Smooth muscle cell (in vitro differentiated cells): ENCODE results near the gene NACA. TPM values are rescaled to one million over a fixed set of nuclear protein-coding genes. Genes with fewer than 3 reads are reported as not detected.

Experiments
- DNase-seq: peaks from one replicate; lab custom pipeline; 2025; ENCODE audit not compliant: unreplicated experiment; lab: John Stamatoyannopoulos, UW
- H2AFZ ChIP-seq: fragments of 200-600 bp; sonication (generic); 2 replicates; pipeline ENCODE4 v1.6.0; 2016; ENCODE audit warnings: antibody characterized with exemption, low read depth, mild to moderate bottlenecking
- H3F3A ChIP-seq: fragments of 200-600 bp; sonication (generic); 2 replicates; pipeline ENCODE4 v1.6.0; 2017; ENCODE audit warnings: antibody characterized with exemption, low read depth
- H3K27ac ChIP-seq: fragments of 200-600 bp; sonication (generic); 2 replicates; pipeline ENCODE4 v1.5.1; 2016; ENCODE audit warnings: low read depth, mild to moderate bottlenecking
- H3K27me3 ChIP-seq: fragments of 200-600 bp; sonication (generic); 2 replicates; pipeline ENCODE4 v1.6.1; 2016; ENCODE audit warnings: low read depth, mild to moderate bottlenecking
- H3K36me3 ChIP-seq: fragments of 200-600 bp; sonication (generic); 2 replicates; pipeline ENCODE4 v1.5.1; 2016; ENCODE audit warnings: low read depth
- H3K4me1 ChIP-seq: fragments of 200-600 bp; sonication (generic); 2 replicates; pipeline ENCODE4 v1.5.1; 2016; ENCODE audit warnings: low read depth
- H3K4me2 ChIP-seq: fragments of 200-600 bp; sonication (generic); 2 replicates; pipeline ENCODE4 v1.6.0; 2016; ENCODE audit warnings: mild to moderate bottlenecking
- H3K4me3 ChIP-seq: fragments of 200-600 bp; sonication (generic); 2 replicates; pipeline ENCODE4 v1.5.1; 2016; ENCODE audit warnings: mild to moderate bottlenecking
- H3K79me2 ChIP-seq: fragments of 200-600 bp; sonication (generic); 2 replicates; pipeline ENCODE4 v1.6.0; 2016; ENCODE audit warnings: low read depth, mild to moderate bottlenecking
- H3K9ac ChIP-seq: fragments of 200-600 bp; sonication (generic); 2 replicates; pipeline ENCODE4 v1.6.0; 2016; ENCODE audit warnings: low read depth
- H3K9me3 ChIP-seq: fragments of 200-600 bp; sonication (generic); replicated peaks from 2 replicates; pipeline ENCODE4 v1.5.1; 2016; ENCODE audit warnings: low read depth
- H4K20me1 ChIP-seq: fragments of 200-600 bp; sonication (generic); 2 replicates; pipeline ENCODE4 v1.6.0; 2016; ENCODE audit warnings: low read depth
- WGBS: methylation state at CpG from one replicate; pipeline ENCODE4 v1.1.7; 2016; ENCODE audit warnings: low lambda C conversion rate; 5-methylcytosine and 5-hydroxymethylcytosine counted together
- polyA plus RNA-seq: library from polyadenylated mRNA; unstranded; fragments of >200 nt; fragmentation: Nextera tagmentation; extraction: Ambion mirVana; gene quantifications from 2 replicates; pipeline ENCODE4 v1.2.1, GENCODE V29; 2016
- total RNA-seq: library from RNA; depleted of rRNA; stranded (reverse); fragments of >200 nt; gene quantifications from 2 replicates; pipeline ENCODE4 v1.2.3, GENCODE V29; 2014
- TF ChIP-seq, protein P1 (sequence below): fragments of 200-600 bp; sonication (generic); IDR thresholded peaks from 2 replicates; pipeline ENCODE4 v1.5.1; 2017; ENCODE audit warnings: borderline replicate concordance, mild to moderate bottlenecking, antibody characterized with exemption; ENCODE audit not compliant: insufficient read depth, poor library complexity, severe bottlenecking

Gene NACA
- total and polyA plus RNA-seq, 2 experiments from 2014 or later, result 625 to 906 TPM

DNA sequence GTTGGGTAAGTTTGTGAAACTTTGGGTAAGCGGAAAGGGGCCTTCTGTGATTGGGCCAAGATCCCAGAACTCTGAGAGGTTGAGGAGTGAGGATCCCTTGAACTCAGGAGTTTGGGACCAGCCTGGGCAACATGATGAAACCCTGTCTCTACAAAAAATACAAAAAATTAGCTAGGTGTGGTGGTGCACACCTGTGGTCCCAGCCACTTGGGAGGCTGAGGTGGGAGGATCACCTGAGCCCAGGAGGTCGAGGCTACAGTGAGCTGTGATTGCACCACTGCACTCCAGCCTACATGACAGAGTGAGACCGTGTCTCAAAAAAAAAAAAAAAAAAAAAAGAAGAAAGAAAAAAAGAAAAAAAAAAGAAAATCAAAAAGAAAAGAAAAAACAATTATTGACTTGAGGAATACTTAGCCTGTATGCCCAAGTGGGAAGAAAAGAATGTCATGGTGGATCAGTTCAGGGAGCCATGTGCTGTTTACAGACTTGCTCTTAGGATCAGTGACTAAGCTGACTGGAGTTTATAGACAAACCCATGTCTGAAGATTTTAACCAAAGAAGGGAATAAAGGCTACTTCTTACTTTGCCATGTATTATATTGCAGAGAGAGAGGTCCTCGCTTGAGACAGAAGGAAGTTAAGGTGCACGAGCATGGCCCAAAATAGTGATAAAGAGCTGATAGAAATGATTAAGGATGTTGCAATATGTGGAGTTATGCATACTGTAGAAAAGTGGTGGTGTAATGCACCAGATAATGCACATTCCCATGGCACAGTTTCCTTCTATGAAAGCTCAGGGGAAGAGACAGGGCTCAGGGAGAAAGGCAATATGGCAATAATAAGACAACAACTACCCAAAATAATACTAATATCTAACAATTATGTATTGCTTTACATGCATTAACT lies 38.9 kb upstream of the NACA start:
- Histone ChIP-seq H3F3A (peaks cover 3% of the 10 kb centered on the region), H3K4me2 (peak overlapping the region; percentile 78), H3K36me3 (no peaks in the 10 kb centered on the region), H3K4me3 (no peak overlapping the region), H2AFZ (no peak overlapping the region), H3K79me2 (no peaks in the 10 kb centered on the region), H3K9ac (peak overlapping the region; percentile 30), H4K20me1 (no peaks in the 10 kb centered on the region), H3K27ac (peak overlapping the region; percentile 68), H3K9me3 (no peaks in the 10 kb centered on the region), H3K27me3 (no peaks in the 10 kb centered on the region), H3K4me1 (peaks cover 17% of the 10 kb centered on the region)
- whole genome bisulfite sequencing, result 40% methylated on average over 5 of the region's 5 CpGs
- TF ChIP-seq, protein P1, sequence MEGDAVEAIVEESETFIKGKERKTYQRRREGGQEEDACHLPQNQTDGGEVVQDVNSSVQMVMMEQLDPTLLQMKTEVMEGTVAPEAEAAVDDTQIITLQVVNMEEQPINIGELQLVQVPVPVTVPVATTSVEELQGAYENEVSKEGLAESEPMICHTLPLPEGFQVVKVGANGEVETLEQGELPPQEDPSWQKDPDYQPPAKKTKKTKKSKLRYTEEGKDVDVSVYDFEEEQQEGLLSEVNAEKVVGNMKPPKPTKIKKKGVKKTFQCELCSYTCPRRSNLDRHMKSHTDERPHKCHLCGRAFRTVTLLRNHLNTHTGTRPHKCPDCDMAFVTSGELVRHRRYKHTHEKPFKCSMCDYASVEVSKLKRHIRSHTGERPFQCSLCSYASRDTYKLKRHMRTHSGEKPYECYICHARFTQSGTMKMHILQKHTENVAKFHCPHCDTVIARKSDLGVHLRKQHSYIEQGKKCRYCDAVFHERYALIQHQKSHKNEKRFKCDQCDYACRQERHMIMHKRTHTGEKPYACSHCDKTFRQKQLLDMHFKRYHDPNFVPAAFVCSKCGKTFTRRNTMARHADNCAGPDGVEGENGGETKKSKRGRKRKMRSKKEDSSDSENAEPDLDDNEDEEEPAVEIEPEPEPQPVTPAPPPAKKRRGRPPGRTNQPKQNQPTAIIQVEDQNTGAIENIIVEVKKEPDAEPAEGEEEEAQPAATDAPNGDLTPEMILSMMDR, result no peak
- no peak for DNase-seq

DNA sequence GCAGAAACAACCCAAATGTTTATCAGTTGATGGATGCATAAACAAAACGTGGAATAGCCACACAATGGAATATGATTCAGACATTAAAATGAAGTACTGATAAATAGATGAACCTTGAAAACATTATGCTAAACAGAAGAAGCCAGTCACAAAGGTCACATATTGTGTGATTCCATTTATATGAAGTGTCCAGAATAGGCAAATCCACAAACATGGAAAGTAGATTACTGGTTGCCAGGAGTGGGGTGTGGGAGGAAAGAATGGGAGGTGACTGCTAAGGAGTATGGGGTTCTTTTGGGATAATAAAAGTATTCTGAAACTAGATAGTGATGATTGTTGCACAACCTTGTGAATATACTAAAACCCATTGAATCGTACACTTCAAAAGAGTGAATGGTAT lies 36.7 kb upstream of the NACA start:
- Histone ChIP-seq H3K9ac (no peak overlapping the region), H2AFZ (no peak overlapping the region), H3K36me3 (no peaks in the 10 kb centered on the region), H3K4me1 (peaks cover 17% of the 10 kb centered on the region), H3F3A (peaks cover 3% of the 10 kb centered on the region), H3K9me3 (no peaks in the 10 kb centered on the region), H3K4me2 (no peak overlapping the region), H4K20me1 (no peaks in the 10 kb centered on the region), H3K79me2 (no peaks in the 10 kb centered on the region), H3K27ac (no peak overlapping the region), H3K27me3 (no peaks in the 10 kb centered on the region), H3K4me3 (no peak overlapping the region)
- WGBS, result 65% methylated on average over 2 of the region's 2 CpGs
- TF ChIP-seq, protein P1, result no peak
- DNase-seq, result no peak

DNA sequence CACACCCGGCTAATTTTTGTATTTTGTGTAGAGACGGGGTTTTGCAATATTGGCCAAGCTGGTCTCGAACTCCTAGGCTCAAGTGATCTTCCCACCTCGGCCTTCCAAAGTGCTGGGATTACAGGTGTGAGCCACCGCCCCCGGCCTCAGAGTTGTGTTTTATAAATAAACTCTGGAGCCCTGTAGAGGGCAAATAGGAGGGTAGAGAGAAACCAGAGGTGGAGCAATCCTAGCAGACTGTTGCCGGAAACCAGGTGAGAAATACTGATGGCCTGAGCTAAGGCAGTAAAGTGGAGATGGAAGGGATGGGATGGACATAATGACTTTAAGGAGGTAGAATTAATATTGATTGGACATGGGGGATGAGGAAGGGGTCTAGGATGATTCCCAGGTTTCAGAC lies 35.4 kb upstream of the NACA start:
- H4K20me1 ChIP-seq, result no peaks in the 10 kb centered on the region
- H3K4me2 ChIP-seq, result no peak overlapping the region
- no peaks in the 10 kb centered on the region for H3K9me3 ChIP-seq
- H3K79me2 ChIP-seq, result no peaks in the 10 kb centered on the region
- no peak for DNase-seq
- no peaks in the 10 kb centered on the region for H3K36me3 ChIP-seq
- H3K4me3 ChIP-seq, result no peak overlapping the region
- H3K27ac ChIP-seq, result no peak overlapping the region
- H3K27me3 ChIP-seq, result no peaks in the 10 kb centered on the region
- H3F3A ChIP-seq, result peaks cover 3% of the 10 kb centered on the region
- H3K4me1 ChIP-seq, result peaks cover 12% of the 10 kb centered on the region
- TF ChIP-seq, protein P1, result no peak
- H3K9ac ChIP-seq, result no peak overlapping the region
- no peak overlapping the region for H2AFZ ChIP-seq
- 81% methylated on average over 7 of the region's 7 CpGs for WGBS
